ENCODE results near the gene TNRC18.
"Not testable (repeated sequence)": the region's sequence is repeated elsewhere in the genome, so short reads cannot be mapped to it uniquely, and the experiment has no call there.

The TNRC18 gene

DNA sequence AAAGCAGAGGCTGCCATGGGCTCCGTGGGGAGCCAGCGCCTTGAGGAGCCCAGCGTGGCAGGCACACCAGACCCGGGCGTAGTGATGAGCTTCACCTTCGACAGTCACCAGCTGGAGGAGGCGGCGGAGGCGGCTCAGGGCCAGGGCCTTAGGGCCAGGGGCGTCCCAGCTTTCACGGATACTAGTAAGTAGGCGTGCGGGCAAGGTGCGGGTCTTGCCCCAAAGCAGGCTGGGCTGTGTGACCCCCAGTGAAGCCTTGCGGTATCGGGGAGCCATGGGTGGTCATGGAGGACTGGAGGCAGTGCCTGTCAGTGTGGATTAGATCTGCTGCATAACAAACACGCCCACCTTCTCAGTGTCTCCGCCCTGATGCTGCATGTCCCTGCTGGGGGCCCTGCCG, 135.8 kb downstream of the TNRC18 start:
- Histone ChIP-seq H3K4me1 (peaks cover 6% of the 10 kb centered on the region), H3K9me3 (no peaks in the 10 kb centered on the region), H3K36me3 (peaks cover 6% of the 10 kb centered on the region; the same call in 1 of the 2 replicates), H3K27me3 (no peaks in the 10 kb centered on the region), H3K4me3 (ENCODE audit: low read depth, low read length) (no peak overlapping the region)
- TF ChIP-seq CTCF (IDR thresholded peaks at IDR 0.05; ENCODE audit: low read depth, low read length), result no peak
- DNase-seq, result no peak

DNA sequence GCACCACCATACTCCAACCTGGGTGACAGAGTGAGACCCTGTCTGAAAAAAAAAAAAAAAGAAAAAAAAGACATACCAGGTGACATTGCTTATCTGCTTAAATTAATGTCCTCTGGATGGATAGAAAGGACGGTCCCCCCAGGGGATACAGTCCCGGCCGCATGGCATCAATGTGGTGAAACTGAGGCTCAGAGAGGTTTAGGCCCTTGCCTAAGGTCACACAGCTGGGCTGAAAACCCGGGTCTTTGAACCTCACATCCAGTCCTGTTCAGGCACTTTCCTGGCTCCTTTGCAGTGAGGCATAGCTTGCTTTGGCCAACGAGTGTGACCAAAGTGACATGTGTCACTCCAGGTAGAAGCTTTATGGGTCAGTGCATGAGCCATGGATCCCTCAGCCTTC, 136.3 kb downstream of the TNRC18 start:
- not testable (repeated sequence) for H3K27me3 ChIP-seq; H3K4me1 ChIP-seq; H3K36me3 ChIP-seq; H3K4me3 ChIP-seq (ENCODE audit: low read depth, low read length); DNase-seq; H3K9me3 ChIP-seq

DNA sequence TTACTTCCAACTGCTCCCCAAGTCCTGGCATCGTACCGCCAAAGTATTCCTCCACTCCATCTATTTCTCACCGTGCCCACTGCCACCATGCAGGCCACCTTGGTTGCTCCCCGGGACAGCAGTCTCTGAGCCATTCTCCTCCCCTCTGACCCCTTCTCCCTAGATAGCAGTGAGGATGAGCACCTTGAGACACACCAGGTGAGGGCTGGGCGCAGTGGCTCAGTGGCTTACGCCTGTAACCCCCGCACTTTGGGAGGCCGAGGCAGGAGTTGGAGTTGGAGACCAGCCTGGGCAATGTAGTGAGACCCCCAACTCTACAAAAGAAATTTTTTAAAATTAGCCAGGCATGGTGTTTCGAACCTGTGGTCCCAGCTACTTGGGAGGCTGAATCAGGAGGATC, 136.7 kb downstream of the TNRC18 start:
- Histone ChIP-seq H3K27me3 (no peaks in the 10 kb centered on the region), H3K4me3 (ENCODE audit: low read depth, low read length) (no peak overlapping the region), H3K36me3 (peaks cover 6% of the 10 kb centered on the region; the same call in 1 of the 2 replicates), H3K4me1 (peaks cover 6% of the 10 kb centered on the region), H3K9me3 (no peaks in the 10 kb centered on the region)
- no peak for DNase-seq
- TF ChIP-seq CTCF (IDR thresholded peaks at IDR 0.05; ENCODE audit: low read depth, low read length), result no peak

DNA sequence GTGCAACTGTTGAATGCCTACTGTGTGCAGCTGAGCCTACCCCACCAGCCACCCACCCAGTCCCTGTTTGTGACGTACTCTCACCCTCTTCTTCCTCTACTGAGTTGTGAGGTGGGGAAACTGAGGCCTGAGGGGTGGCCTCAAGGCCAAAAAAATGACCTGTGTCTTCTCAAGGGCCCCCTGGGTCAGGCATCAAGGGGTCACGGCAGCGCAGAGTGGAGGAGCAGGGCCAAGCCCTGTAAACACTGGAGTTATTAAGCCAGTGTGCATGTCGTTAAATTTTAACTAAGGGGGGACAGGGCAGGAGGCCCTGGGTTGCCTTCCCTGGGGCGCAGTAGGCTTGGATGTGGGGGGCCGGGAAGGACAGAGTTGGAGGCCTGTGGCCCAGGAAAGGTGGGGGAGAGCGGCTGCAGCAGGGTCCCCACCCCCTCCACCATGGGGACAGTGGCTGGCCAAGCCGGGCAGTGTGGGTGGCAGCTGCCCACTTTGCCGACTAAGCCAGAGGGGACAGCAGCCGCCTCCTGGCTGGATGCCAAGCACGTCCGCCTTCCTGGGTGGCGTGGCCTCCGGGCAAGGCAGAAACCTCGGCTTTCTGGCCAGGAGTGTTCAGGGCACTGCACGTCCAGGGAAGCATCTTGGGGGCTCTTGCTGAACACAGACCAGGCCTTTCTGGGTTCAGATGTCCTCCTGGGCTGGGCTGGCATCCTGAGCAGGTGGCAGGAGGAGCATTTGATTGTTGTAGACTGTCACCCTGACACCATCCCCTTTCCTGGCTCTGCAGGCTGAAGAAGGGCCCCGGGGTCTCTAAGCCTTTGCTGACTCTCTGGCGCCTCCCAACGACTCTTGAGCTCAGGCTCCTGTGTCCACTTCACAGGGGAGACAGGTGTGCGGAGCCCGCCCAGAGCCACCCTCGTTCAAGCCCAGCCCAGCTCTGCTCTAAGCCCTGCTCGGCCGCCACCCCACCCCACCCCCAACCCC, 139.0 kb downstream of the TNRC18 start:
- peak; percentile 87 for DNase-seq
- H3K36me3 ChIP-seq, result no peaks in the 10 kb centered on the region
- TF ChIP-seq CTCF (IDR thresholded peaks at IDR 0.05; ENCODE audit: low read depth, low read length), result peak; percentile 75
- peaks cover 6% of the 10 kb centered on the region for H3K4me1 ChIP-seq
- H3K27me3 ChIP-seq, result no peaks in the 10 kb centered on the region
- peak overlapping the region; percentile 24; the same call in 1 of the 2 replicates for H3K4me3 ChIP-seq (ENCODE audit: low read depth, low read length)
- no peaks in the 10 kb centered on the region for H3K9me3 ChIP-seq

DNA sequence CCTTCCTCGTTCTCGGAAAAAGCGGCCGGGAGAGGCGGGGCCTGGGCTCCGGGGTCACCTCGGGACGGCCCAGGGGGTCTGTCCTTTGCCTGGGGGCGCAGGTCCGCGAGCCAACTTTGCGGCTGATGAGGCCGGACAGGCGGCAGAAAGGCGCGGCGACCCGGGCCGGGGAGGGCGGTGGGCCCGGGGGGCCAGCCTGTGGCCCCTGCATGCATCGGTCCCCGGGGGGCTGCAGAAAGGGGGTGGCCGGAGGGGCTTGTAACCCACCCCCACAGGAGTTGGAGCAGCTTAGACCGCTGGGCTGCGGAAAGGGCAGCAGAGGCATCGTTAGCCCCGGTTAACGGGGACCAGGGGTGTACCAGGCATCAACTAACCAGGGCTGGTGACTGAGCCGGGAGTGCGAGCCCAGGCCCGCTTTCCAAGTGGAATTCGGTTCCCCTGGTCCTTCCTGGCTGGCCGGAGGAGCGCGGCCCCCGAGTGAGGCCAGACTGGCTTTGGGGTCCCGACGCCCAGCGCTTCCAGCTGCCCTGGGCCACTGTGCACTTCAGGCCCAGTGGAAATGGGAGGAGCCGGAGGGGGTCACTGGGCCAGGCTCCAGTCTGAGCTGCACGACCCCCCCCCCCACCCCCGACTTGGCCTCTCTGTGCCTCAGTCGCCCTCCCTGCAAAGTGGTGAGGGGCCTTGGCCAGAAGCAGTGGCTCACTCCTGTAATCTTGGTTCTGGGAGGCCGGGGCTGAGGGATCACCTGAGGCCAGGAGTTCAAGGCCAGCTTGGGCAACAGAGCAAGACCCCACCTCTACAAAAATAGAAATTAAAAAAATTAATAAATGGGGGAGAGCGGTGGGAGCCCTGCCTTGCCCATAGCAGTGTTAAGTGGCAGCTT, 140.0 kb downstream of the TNRC18 start:
- Histone ChIP-seq H3K36me3 (no peaks in the 10 kb centered on the region), H3K4me3 (ENCODE audit: low read depth, low read length) (peak overlapping the region; percentile 63), H3K4me1 (peaks cover 6% of the 10 kb centered on the region), H3K27me3 (no peaks in the 10 kb centered on the region), H3K9me3 (no peaks in the 10 kb centered on the region)
- DNase-seq, result peak; percentile 43
- TF ChIP-seq CTCF (IDR thresholded peaks at IDR 0.05; ENCODE audit: low read depth, low read length), result no peak

DNA sequence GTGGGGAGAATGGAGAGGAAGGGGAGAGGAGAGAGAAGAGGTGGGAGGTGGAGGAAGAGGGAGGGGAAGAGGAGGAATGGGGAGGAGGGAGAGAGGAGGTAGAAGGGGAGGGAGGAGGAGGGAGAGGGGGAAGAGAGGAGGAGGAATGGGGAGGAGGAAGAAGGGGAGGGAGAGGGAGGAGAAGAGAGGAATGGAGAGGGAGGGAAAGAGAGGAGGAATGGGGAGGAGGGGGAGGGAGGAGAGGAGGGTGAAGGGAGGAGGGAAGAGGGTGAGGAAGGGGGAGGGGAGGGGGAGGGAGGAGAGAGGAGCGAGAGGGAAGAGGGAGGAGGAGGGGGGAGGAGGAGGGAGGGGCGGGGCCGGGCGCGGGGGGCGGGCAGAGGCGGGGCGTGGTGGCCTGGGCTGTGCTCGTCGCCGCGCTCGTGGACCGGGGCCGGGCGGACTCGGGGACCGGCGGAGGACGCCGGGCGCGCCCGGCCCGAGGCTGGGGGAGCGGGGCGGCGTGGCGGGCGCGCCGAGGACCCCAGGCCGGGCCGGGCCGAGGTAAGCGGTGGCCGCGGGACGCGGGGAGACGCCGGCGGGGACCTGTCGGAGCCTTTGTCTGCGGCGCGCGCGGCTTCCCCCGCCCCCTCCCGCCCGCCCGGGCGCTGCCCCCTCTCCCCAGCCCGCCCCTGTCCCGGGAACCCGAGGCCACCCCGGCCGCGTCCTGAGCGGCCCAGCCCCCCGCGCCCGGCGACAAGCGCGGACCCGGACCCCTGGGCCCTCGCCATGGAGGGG, 140.9 kb downstream of the TNRC18 start, which contains the start of gene SLC29A4:
Gene SLC29A4 (plus strand): TSS at position 401 of the 774 bp plus-strand sequence. CDS start 4,874 bp downstream, outside the sequence.
- DNase-seq, result peak; percentile 60
- TF ChIP-seq CTCF (IDR thresholded peaks at IDR 0.05; ENCODE audit: low read depth, low read length), result no peak
- no peaks in the 10 kb centered on the region for H3K36me3 ChIP-seq

GRCh38 chr7:5281598-5282500, 141.8 kb downstream of the TNRC18 start:
- H3K27me3 ChIP-seq, result not testable (repeated sequence)

More for the DNA sequence above, 140.9 kb downstream of the TNRC18 start, which contains the start of gene SLC29A4:
- Histone ChIP-seq H3K9me3 (no peaks in the 10 kb centered on the region), H3K4me3 (ENCODE audit: low read depth, low read length) (peak within 1 kb of the TSS; percentile 63), H3K4me1 (peaks cover 6% of the 10 kb centered on the region), H3K27me3 (no peaks in the 10 kb centered on the region)

More at GRCh38 chr7:5281598-5282500, 141.8 kb downstream of the TNRC18 start:
- not testable (repeated sequence) for H3K4me1 ChIP-seq; H3K36me3 ChIP-seq; DNase-seq; H3K4me3 ChIP-seq (ENCODE audit: low read depth, low read length); H3K9me3 ChIP-seq

All from BE2C (cell line).